GM03348 (cell line): ENCODE results near the gene UBL7.
A peak's percentile ranks its signal among the peaks of the same experiment; 100 is the strongest.

ENCODE experiments used
- DNase-seq: peaks from one replicate; pipeline ENCODE4 v3.0.0; 2012; ENCODE audit warnings: low spot score

The UBL7 gene

GRCh38 chr15:74422652-74423430, 38.1 kb downstream of the UBL7 start:
- peak; percentile 87 for DNase-seq

- no peak for DNase-seq
These were observed 38.7 kb downstream of the UBL7 start for GRCh38 chr15:74422265-74422651.

- DNase-seq: no peak
These were observed 39.4 kb downstream of the UBL7 start for GRCh38 chr15:74421302-74422245.

DNA sequence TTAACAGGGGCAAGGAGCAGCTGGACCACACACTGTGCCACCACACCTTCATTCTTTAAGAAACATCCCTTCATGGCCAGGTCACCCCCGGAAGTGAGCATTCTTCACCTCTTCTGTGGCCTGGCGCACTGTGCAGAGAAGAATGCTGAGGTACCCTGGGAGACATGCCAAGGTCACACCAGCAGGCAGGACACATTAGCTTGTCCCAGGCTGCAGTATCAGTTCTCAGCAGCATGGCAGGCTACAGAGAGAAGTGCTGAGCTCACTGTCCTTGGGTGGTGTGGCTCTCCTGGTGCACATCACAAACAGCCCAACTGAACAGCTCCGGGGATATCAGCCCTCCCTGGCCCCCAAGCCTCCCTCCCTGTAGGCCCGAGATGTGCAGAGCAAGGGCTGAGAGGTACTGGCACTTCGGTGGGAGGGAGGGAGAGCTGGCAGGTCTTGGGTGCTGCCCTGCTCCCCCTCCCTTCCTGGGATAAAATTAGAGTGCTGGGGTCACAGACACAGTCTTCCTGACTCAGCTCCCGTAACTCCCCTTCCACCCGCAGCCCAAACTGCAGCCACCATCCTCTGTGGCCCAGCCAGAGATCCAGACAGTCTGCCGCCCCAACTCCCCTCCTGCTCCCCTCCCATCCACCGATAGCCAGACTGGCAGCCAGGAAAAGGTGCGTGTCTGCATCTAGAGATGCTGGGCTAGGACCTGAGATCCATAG, 40.6 kb downstream of the UBL7 start:
- DNase-seq: no peak

DNA sequence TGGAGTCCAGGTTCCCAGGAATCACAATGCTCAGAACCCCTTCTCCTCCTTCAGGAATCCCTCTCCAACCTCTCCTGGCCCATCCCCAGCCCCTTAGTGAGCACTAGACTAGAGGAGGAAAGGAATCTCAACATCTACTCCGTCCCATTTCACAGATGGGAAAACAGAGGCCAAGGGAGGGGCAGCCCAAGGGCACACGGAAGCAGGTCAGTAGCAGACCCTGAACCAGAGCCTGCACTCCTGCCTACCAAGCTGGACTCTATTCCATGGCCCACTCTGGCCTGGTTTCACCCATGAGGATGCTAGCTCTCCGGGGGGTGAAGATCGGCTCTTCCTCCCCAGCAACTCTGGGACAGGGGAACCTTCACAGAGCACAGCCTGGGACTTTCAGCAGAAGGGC, 41.5 kb downstream of the UBL7 start:
- DNase-seq: no peak

DNA sequence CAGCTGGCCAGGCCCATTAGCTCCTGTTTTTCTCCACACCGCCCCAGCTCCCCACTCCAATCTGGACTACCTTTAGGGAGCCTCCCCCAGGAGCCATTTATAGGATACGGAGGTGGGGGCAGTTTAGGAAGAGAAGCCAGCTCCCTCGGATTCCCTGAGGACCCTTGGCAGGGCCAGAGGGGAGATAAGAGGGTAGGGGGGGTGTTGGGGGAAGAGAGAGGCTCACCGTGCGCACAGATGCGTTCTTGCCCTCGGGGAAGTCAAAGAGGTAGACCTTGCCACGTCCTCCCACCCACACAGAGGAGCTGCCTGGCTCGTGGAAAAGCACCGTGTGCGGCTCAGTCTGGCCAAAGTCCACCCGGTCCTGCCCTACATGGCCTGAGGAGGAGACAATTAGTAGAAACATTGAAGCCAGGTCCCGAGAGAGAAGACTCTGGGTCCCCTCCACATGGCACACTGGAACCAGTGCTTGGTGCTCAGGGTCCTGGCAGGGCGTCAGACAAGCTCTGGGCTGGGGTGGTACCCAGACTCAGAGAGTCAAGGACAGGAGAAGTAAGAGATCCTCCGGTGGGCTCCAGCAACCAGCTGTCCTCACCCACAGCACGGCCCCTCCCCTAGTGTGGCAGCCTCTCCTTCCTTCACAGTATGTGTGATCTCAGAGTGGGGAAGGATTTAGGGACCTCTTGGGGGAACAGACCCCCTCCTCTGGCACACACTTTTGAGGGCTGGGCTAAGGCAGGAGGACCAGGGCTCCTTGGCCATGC, 42.2 kb downstream of the UBL7 start:
- no peak for DNase-seq

- DNase-seq: no peak
These were observed 43.3 kb downstream of the UBL7 start for GRCh38 chr15:74417670-74418069.

DNA sequence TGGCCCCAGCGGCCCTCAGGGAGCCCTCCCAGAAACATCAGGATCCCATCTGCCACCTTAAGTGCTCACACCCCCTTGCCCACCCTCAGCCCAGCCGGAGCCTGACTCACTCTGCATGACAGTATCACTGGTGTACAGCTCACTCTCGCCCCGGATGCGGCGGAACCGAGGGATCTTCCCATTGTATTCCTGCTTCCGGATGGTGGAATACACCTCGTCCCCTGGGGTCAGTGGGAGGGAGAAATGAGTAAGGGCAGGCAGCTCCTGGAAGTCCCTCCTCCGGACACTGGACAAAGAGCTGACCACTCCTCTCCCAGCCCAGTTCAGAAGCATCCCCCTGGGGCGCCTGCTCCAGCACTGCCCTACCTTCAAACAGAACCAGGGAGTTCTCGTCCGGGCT, 43.7 kb downstream of the UBL7 start:
- DNase-seq: peak; percentile 82

DNA sequence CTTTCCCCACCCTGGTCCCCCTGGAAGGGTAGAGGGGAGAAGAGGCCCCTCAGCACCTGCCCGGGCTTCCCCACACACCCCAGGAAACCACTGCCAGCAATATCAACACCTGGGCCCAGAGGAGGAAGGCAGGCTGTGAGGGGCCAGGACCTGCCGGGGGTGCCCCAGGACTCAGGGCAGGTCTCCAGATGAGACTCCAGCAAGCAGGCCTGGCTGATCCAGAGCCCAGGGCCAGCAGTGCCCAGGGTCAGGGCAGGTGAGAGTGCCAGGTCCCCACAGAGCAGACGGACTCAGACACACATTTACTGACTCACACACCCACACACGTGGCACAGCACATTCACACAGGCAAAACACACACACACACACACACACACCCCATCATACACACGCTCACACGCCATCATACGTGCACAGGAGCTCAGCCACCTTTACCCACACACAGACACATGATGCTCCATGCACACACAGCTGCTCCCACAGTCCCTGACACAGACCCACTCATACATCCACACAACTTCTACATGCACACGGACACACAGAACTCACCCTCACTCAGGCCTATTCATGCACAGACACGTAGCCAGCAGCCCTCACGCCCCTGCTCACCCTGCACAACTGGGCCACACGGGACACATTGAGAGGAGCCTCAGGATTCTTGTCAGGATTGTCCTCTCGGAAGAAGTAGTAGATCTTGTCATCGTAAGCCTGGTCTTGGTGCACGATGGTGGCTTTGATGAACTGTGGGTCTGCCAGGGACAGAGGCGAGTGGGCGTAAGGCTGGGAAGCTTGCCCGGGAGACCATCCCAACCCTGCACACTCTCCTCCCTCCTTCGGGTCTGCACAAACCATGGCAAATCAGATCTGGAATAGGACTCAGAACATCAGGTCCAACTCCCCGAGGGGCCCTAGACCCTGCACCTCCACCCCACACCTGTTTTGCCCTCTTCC, 44.7 kb downstream of the UBL7 start:
- no peak for DNase-seq

DNA sequence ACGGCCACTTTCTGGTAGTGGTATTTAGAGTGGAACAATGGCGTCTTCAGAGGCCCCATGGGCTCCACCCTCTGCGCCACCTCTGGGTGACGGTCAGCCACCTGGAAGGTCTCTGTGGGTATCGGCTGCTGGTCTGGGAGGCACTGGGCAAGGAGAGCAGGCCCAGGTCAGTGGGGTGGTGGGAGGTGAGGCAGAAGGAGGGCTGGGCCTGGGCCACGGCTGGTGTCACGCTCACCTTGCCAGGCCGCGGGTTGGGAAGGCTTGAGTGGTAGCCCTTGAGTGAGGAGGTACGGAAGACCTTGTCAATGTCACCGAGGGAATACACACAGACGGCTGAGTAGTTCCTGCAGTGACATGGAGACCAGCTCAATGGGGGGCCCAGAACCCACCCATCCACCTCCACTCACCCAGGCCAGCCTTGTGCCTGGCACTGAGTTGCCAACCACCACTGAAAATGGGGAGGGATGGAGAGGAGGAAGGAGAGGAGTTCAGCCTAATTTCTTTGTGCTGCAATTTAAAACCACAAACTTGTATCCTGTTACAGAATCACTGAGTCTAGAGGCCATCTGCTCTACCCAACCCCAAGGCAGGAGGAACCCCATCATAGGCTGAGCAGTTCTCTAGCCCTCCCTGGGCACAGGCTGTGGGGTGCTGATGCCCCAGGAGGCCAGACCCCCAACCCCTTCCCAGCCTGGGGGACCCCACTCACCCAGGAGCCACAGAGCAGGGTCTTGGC, 46.2 kb downstream of the UBL7 start:
- no peak for DNase-seq

DNA sequence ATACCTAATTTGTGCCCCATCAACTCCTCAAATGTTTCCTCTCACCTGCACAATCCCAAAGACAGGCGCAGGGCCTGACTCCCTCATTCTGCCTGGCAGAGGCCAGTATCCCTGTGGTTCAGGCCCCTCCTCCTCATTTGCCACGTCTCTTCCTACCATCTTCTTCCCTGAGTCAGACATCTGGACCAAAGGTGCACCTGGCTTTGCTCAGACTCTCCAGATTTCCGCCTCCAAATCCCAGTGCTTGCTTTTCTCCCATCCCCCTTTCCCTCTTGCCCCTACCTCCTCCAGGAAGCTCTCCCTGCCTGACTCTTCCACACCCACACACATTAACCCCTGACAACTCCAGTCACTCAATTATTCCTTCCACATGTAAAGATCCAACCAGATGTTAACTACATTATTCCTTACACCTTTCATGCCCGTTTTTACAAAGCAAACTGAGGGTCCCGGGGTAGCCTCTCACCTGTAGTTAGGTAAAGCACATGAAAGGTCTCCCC, 46.8 kb downstream of the UBL7 start:
- DNase-seq: no peak

DNA sequence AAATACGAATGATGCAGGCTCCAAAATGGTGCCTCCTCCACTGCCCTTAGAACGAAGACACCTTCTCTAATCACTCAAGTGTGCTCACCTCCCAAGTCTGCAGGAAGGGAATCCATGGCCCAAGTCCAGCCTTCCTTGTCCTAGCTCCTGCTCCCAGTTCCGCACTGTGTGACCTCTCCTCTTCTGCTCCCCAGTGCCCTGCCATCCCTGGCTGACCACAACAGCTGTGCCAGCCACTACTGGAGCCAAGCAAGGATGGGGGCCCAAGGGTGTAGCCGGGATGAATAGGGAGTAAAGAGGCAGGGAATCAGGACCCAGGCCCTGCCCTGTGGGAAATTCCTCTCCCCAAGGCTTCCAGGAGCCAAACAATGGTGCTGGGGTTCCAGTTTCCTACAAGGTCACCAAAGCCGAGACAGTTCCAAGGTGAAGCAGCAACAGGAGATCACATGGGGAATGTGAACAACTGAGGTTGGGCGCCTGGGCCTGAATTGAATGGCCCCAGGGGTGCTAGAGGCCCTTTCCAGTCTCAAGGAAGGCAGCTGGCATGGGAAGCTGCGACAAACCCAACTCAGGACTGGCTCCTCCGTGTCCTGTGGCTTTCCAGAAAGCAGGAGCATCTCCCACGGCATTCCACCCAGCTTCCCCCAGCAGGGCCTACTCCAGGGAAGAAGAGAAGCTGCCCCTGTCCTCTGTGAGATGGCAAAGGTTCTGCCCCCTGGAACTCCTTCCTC, 47.4 kb downstream of the UBL7 start:
- no peak for DNase-seq

DNA sequence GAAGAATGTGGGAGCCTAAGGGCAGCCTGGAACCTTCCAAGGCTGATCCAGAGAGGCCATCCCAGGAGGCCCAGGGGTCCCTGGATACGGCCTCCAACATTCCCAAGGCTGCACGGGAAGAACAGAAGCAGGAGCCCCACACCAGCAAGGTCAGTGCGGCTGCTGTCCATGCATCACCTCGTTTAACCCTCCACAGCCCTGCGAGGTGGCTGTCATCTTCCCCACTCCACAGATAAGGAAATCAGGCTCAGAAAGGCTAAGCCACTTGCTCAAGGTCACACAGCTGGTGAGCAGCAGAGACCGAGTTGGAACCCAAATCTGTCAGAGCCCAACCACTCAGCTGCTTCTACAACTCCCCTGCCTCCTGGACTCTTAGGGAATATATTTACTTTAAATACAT, 48.8 kb downstream of the UBL7 start:
- DNase-seq: no peak

GRCh38 chr15:74411686-74412085, 49.3 kb downstream of the UBL7 start:
- DNase-seq: no peak

DNA sequence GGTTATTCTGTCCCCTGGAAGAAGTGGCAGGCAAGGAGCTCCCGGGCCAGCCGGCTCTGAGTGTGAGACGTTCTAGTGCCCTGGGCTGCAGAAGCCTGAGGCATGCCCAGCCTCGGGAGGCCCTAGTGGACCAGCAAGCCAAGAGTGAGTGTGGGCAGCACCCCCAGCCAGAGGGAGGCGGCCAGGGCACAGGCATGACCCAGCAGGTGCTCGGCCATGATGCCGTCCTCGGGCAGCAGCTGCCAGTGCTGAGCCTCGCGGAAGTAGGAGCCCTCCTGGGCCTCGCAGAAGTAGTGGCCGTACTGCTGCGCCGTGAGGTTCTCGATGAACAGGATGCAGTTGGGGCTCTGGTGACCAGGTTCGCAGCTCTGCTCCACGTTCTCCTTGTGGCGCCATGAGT, 50.5 kb downstream of the UBL7 start:
- no peak for DNase-seq

GRCh38 chr15:74409225-74409624, 51.7 kb downstream of the UBL7 start:
- no peak for DNase-seq

DNA sequence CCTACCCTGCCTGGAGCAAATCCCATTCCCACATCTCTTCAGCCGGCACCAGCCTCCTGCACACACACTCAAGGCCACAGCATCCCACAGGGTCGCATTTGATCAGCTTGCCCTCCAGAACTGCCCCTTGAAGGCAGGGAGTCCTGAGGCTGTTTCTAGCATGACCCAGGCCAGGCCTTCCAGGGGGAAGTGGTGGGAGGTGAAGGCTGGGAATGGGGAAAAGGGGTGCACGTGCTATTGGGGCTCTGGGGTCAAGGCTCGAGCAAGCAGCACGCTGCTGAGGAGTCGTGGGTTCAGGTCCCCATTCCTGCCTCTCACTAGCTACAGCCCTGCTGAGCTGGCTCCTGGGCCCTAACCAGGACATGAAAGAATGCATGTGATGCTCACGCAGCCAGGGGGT, 52.1 kb downstream of the UBL7 start:
- no peak for DNase-seq

DNA sequence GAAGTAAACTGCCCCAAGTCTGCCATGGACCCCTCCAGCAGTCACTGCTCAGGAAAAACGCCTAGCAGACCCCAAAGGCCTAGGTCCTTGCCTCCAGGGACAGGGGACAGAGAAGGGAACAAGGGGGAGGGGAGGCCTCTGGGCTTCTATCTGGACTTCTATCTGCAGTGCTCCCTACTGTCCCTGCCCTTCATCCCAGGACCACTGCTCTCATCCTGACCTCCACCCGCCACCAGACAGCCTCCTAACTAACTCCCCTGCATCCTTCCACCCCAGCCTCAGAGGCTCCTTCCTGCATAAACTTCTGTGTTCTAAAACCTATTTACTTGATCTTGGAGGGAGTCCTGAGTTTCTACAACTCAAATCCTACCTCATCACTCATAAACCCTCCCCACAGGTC, 52.6 kb downstream of the UBL7 start:
- DNase-seq: no peak
